Endothelial cell of umbilical vein (primary cell): ENCODE measurements around the gene AUTS2. TPM values are rescaled to one million over a fixed set of nuclear protein-coding genes. Genes with fewer than 3 reads are reported as not detected.

Experiments
- BruUV-seq: library from RNA; stranded (reverse); fragments of 400-500 nt; replicated peaks from 2 replicates; lab custom pipeline; 2021; lab: Mats Ljungman, UMichigan
- CTCF ChIA-PET: fragments of 300-600, 350-600 bp; sonication (Branson Sonifier 250); formaldehyde crosslinking; loops from one replicate; lab custom pipeline; 2021; ENCODE audit warnings: antibody characterized with exemption, inconsistent platforms; lab: Charles Lee
- POLR2A ChIA-PET: fragments of 300-600, 350-600 bp; sonication (Branson Sonifier 250); formaldehyde crosslinking; loops from one replicate; lab custom pipeline; 2021; ENCODE audit warnings: antibody characterized with exemption, inconsistent platforms; lab: Charles Lee
- DNase-seq: peaks from one replicate; pipeline ENCODE4 v3.0.0-alpha.2; 2011; ENCODE audit warnings: low read depth, low spot score
- FAIRE-seq: peaks from 2 replicates; lab custom pipeline; 2011; peaks lifted over from hg19 to GRCh38; lab: Jason Lieb, UNC
- H2AFZ ChIP-seq: 2 replicates; pipeline ENCODE4 v1.6.0; 2012; ENCODE audit warnings: low read depth, low read length, control low read depth, inconsistent platforms
- H3K27ac ChIP-seq: 2 replicates; pipeline ENCODE4 v1.5.1; 2011; ENCODE audit warnings: low read depth, mild to moderate bottlenecking, control low read depth, low read length, moderate library complexity; ENCODE audit not compliant: insufficient read depth
- H3K27me3 ChIP-seq, 2 experiments: 2 replicates each; pipeline versions ENCODE4 v1.6.0 to v1.6.1; 2011; ENCODE audit warnings: low read length in 2 of 2, mixed read lengths in 1 of 2; ENCODE audit not compliant: control insufficient read depth in 2 of 2, insufficient read depth in 2 of 2
- H3K36me3 ChIP-seq, 2 experiments: 2 replicates in 1 of 2; 3 replicates in 1 of 2; pipeline ENCODE4 v1.5.1; 2011; ENCODE audit warnings: low read length in 2 of 2, mild to moderate bottlenecking in 1 of 2, moderate library complexity in 1 of 2; ENCODE audit not compliant: control insufficient read depth in 2 of 2, insufficient read depth in 2 of 2; ENCODE audit errors: extremely low read depth in 1 of 2
- H3K4me1 ChIP-seq: 3 replicates; pipeline ENCODE4 v1.5.1; 2011; ENCODE audit warnings: mild to moderate bottlenecking, low read length; ENCODE audit not compliant: control insufficient read depth, insufficient read depth; ENCODE audit errors: extremely low read depth
- H3K4me2 ChIP-seq: 2 replicates; pipeline ENCODE4 v1.6.1; 2011; ENCODE audit warnings: low read length, control low read depth, mixed read lengths; ENCODE audit not compliant: insufficient read depth
- H3K4me3 ChIP-seq, 3 experiments: fragments of 200-600 bp in 1 of 3; sonication (generic), shearing (Covaris generic) in 1 of 3; replicated peaks in 1 of 3; 2 replicates each; pipeline ENCODE4 v1.5.1; 2011 to 2016; ENCODE audit warnings: control low read depth in 3 of 3, low read length in 3 of 3, mild to moderate bottlenecking in 2 of 3, inconsistent platforms in 1 of 3, low read depth in 1 of 3, moderate library complexity in 1 of 3; ENCODE audit not compliant: insufficient read depth in 1 of 3
- H3K79me2 ChIP-seq: 2 replicates; pipeline ENCODE4 v1.6.0; 2012; ENCODE audit warnings: low read length, inconsistent platforms; ENCODE audit not compliant: control insufficient read depth, insufficient read depth
- H3K9ac ChIP-seq: replicated peaks from 2 replicates; pipeline ENCODE3; 2011; ENCODE audit warnings: low read length, control low read depth; ENCODE audit not compliant: insufficient read depth; ENCODE audit errors: extremely low read depth
- H3K9me1 ChIP-seq: replicated peaks from 3 replicates; pipeline ENCODE4 v1.6.0; 2011; ENCODE audit warnings: mild to moderate bottlenecking, low read length; ENCODE audit not compliant: control insufficient read depth, insufficient read depth; ENCODE audit errors: extremely low read depth
- H3K9me3 ChIP-seq: replicated peaks from 2 replicates; pipeline ENCODE4 v1.5.1; 2012; ENCODE audit warnings: low read length, inconsistent platforms; ENCODE audit not compliant: control insufficient read depth, insufficient read depth
- H4K20me1 ChIP-seq: replicated peaks from 2 replicates; pipeline ENCODE3; 2011; ENCODE audit warnings: mild to moderate bottlenecking, low read length; ENCODE audit not compliant: control insufficient read depth, insufficient read depth; ENCODE audit errors: extremely low read depth
- CTCF ChIP-seq, 2 donors: IDR thresholded peaks; 1 replicate in 1 of 2; 2 replicates in 1 of 2; pipeline ENCODE4 v1.5.1; 2011; ENCODE audit warnings: low read length in 2 of 2, mild to moderate bottlenecking in 2 of 2, moderate library complexity in 2 of 2, control low read depth in 1 of 2, inconsistent platforms in 1 of 2, low read depth in 1 of 2; ENCODE audit not compliant: insufficient read depth in 1 of 2; ENCODE audit errors: extremely low read depth in 1 of 2
- EZH2 ChIP-seq: IDR thresholded peaks from 2 replicates; pipeline ENCODE4 v1.6.1; 2012; ENCODE audit warnings: borderline replicate concordance, low read depth, mild to moderate bottlenecking, moderate library complexity, low read length, inconsistent platforms; ENCODE audit not compliant: severe bottlenecking
- FOS ChIP-seq: IDR thresholded peaks from 2 replicates; pipeline ENCODE4 v1.6.1; 2011; ENCODE audit warnings: mild to moderate bottlenecking, low read length, moderate library complexity, borderline replicate concordance; ENCODE audit not compliant: insufficient read depth
- GATA2 ChIP-seq: IDR thresholded peaks from 2 replicates; pipeline ENCODE4 v1.7.0; 2011; ENCODE audit warnings: low read depth, mild to moderate bottlenecking, moderate library complexity, mixed read lengths, low read length; ENCODE audit not compliant: insufficient read length, insufficient read depth
- JUN ChIP-seq: IDR thresholded peaks from 2 replicates; pipeline ENCODE4 v1.6.1; 2011; ENCODE audit warnings: borderline replicate concordance, low read depth; ENCODE audit not compliant: insufficient read length, insufficient read depth
- MYC ChIP-seq: IDR thresholded peaks from one replicate; pipeline ENCODE4 v1.6.1; 2011; ENCODE audit warnings: mild to moderate bottlenecking, low read depth, low read length
- POLR2A ChIP-seq: IDR thresholded peaks from 2 replicates; pipeline ENCODE4 v1.6.1; 2012; ENCODE audit warnings: low read depth, mild to moderate bottlenecking, control low read depth, low read length
- POLR2AphosphoS5 ChIP-seq: IDR thresholded peaks from 2 replicates; pipeline ENCODE4 v1.6.1; 2012; ENCODE audit warnings: low read depth, mild to moderate bottlenecking, control low read depth, low read length, moderate library complexity; ENCODE audit not compliant: insufficient read depth
- dilution Hi-C: fragments of 300-500 bp; cut with MboI; formaldehyde crosslinking; loops from one replicate; pipeline ENCODE4 v1.15.0; 2019; ENCODE audit warnings: low sequenced_read_pairs; ENCODE audit not compliant: extremely low pct_ligation_motif_present
- intact Hi-C: fragments of 100-400 bp; cut with micrococcal nuclease; formaldehyde crosslinking; loops from one replicate; pipeline ENCODE4 v1.10.0; 2022
- polyA plus RNA-seq, 4 experiments: library from polyadenylated mRNA; depleted of rRNA in 3 of 4; stranded (reverse) in 3 of 4; unstranded in 1 of 4; fragments of >200 nt; gene quantifications; 2 replicates each; pipeline versions ENCODE4 v1.2.1 to v1.2.3, GENCODE V29; 2011 to 2012; ENCODE audit warnings: missing spikeins in 1 of 4
- total RNA-seq: library from RNA; stranded (reverse); gene quantifications from 2 replicates; pipeline ENCODE4 v1.2.3, GENCODE V29; 2021
- TF ChIP-seq, protein P1 (sequence below): IDR thresholded peaks from 2 replicates; pipeline ENCODE4 v1.6.1; 2011; ENCODE audit not compliant: insufficient read depth, insufficient read length

The AUTS2 gene
- total and polyA plus RNA-seq, 2 donors (not counting 3 experiments of a cell fraction or from before 2014, with no cell fraction given) = 0.59 to 8.0 TPM

DNA sequence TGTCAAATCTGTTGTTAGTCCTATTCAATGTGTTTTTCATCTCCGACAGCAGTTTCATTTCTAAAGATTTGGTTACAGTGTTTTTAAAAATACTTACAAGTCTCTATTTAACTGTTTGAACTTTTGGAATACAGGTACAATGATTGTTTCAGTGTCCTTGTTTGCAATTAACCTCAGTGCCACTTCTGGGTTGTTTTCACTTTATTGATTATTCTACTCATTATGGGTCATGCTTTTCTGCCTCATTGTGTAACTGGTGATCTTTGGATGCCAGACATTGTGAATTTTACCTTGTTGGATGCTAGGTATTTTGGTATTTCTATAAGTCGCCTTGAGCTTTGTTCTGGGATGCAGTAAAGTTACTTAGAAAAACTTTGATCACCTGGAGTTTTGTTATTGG, 331.3 kb downstream of the AUTS2 start:
- H3K27me3 ChIP-seq = no peaks in the 10 kb centered on the region
- H3K79me2 ChIP-seq = no peaks in the 10 kb centered on the region
- dilution Hi-C loops (no loop called here), intact Hi-C loops (no loop called here)
- no peak overlapping the region for H3K9ac ChIP-seq
- no peak for DNase-seq
- H3K4me1 ChIP-seq = no peaks in the 10 kb centered on the region
- no peaks in the 10 kb centered on the region for H3K9me1 ChIP-seq
- H4K20me1 ChIP-seq = no peaks in the 10 kb centered on the region
- BruUV-seq = no TSS peak
- peaks cover 3% of the 10 kb centered on the region for H3K9me3 ChIP-seq
- H2AFZ ChIP-seq = no peak overlapping the region
- no peaks in the 10 kb centered on the region for H3K36me3 ChIP-seq
- ChIA-PET CTCF (no interaction called here), POLR2A (no interaction called here)
- no peak overlapping the region for H3K4me3 ChIP-seq
- no peak for FAIRE-seq
- no peak overlapping the region for H3K4me2 ChIP-seq
- no peak overlapping the region for H3K27ac ChIP-seq
- no peak for TF ChIP-seq FOS
- TF ChIP-seq, protein P1, sequence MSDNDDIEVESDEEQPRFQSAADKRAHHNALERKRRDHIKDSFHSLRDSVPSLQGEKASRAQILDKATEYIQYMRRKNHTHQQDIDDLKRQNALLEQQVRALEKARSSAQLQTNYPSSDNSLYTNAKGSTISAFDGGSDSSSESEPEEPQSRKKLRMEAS = no peak
- no peak for TF ChIP-seq POLR2A
- no peak for TF ChIP-seq POLR2AphosphoS5
- TF ChIP-seq JUN = no peak
- TF ChIP-seq EZH2 = no peak
- TF ChIP-seq CTCF (IDR thresholded peaks at IDR 0.05; ENCODE audit: extremely low read depth in 1 of 2, insufficient read depth in 1 of 2, low read depth in 1 of 2, low read length in 2 of 2) = no peak
- no peak for TF ChIP-seq GATA2
- TF ChIP-seq MYC = no peak
